ENCODE results near the gene NIPAL1.
"Not testable (repeated sequence)": the region's sequence is repeated elsewhere in the genome, so short reads cannot be mapped to it uniquely, and the experiment has no call there.

Gene NIPAL1

DNA sequence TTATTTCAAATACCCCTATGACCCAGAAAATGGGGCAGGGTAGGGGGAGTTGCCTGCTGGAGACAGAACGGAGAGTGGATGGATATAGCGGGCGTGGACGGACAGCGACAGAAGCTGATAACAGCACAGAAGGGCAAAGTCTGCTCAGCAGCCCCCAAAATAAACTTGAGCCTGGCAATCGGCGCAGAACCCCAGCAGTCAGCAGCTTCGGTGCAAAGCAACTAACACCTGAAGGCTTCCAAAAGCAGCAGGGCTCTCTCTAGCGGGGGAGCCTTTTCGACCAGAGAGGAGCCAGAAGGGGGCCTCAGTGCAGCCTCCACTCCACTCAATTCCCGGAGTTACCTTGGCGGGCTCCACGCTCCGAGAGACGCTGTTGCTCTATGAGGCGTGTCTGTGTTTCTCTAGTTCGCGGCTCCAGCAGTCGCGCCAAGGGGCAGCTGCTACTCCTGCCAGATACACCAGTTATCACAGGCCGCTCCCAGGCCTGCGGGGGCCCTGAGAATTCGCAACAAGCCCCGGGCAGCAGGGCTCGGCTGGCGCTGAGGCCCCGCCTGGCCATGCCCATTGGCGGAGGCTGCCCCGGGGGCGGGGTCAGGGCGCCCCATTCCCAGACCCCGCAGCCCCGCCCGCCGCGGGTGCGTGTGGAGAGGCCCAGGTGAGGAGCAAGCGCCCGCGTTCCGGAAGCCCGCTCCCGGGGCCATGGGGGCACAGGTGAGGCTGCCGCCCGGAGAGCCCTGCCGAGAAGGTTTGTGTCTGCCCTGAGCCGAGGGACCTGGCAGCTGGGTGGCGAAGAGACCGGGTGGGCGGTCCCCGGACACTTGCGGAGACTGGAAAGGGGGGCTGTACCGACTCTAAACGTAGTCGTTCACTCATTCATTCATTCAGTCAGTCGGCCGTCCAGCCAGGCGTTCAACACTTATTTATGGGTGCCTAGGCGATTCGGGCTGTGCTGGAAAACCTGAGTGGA is at the start of gene NIPAL1, which contains the start of gene CNGA1:
TSS of gene NIPAL1 (plus strand) at position 632 of the 967 bp plus-strand sequence. CDS start at position 700, 68 bp downstream.
TSS of gene CNGA1 (minus strand) at position 541 of the 967 bp plus-strand sequence. CDS start 63,992 bp downstream, outside the sequence.
- H3K9me3 Mint-ChIP-seq = no peaks in the 10 kb centered on the region
- peak within 1 kb of the TSS; percentile 93 for H3K4me3 Mint-ChIP-seq
- no peaks in the 10 kb centered on the region for H3K27me3 Mint-ChIP-seq
- peaks cover 24% of the 10 kb centered on the region for H3K4me1 Mint-ChIP-seq
- peaks cover 3% of the 10 kb centered on the region for H3K36me3 Mint-ChIP-seq
- peak within 1 kb of the TSS; percentile 63 for H3K27ac Mint-ChIP-seq

- Mint-ChIP-seq H3K36me3 (no peaks in the 10 kb centered on the region), H3K27ac (no peak overlapping the region), H3K9me3 (no peaks in the 10 kb centered on the region), H3K27me3 (no peaks in the 10 kb centered on the region), H3K4me3 (no peak overlapping the region), H3K4me1 (no peaks in the 10 kb centered on the region)
Measured at GRCh38 chr4:47968847-47969246, 47.7 kb upstream of the NIPAL1 start.

- H3K4me3 Mint-ChIP-seq = no peak overlapping the region
- no peaks in the 10 kb centered on the region for H3K4me1 Mint-ChIP-seq
- H3K27me3 Mint-ChIP-seq = peaks cover 2% of the 10 kb centered on the region
- H3K27ac Mint-ChIP-seq = no peak overlapping the region
- no peaks in the 10 kb centered on the region for H3K36me3 Mint-ChIP-seq
- H3K9me3 Mint-ChIP-seq = no peaks in the 10 kb centered on the region
Measured at GRCh38 chr4:47972181-47972580, 44.4 kb upstream of the NIPAL1 start.

DNA sequence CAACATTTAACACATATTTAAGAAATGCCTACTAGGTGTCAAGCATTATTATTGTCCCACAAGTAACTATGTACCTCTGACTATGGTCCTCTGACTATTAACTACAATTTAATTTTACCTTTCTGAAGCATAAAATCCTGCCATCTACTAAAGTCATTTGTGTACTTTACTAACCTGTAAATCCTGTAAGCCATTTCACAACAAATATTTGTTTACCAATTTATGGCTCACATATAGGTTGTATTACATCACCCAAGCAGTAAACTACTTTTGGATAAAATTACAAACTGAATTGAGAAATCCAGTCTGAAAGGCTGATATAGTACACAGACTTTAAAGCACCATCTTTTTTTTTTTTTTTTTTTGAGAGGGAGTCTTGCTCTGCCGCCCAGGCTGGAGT is 43.9 kb upstream of the NIPAL1 start:
- Mint-ChIP-seq H3K9me3 (no peaks in the 10 kb centered on the region), H3K36me3 (no peaks in the 10 kb centered on the region), H3K27ac (no peak overlapping the region), H3K4me3 (no peak overlapping the region), H3K4me1 (no peaks in the 10 kb centered on the region), H3K27me3 (peaks cover 2% of the 10 kb centered on the region)

DNA sequence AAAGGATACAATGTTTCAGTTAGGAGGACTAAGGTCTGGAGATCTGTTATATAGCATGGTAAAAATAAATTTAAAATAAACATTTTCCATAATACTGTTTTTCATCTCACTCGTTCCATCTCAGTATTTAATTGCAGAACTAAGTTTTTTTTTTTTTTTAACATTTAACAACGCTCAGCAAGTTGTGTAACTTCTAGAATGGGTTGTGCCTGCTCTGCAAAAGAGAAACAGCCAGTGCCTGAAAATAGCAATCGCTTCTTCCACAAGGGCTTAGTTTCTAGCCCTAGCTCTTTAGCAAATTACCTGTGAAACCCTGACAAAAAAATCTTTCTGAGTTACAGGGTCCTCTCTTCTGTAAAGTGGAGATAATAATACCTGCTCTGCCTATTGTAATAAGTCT is 42.0 kb upstream of the NIPAL1 start:
- Mint-ChIP-seq H3K4me3 (no peak overlapping the region), H3K27ac (no peak overlapping the region), H3K9me3 (no peaks in the 10 kb centered on the region), H3K4me1 (no peaks in the 10 kb centered on the region), H3K27me3 (peaks cover 2% of the 10 kb centered on the region), H3K36me3 (no peaks in the 10 kb centered on the region)

DNA sequence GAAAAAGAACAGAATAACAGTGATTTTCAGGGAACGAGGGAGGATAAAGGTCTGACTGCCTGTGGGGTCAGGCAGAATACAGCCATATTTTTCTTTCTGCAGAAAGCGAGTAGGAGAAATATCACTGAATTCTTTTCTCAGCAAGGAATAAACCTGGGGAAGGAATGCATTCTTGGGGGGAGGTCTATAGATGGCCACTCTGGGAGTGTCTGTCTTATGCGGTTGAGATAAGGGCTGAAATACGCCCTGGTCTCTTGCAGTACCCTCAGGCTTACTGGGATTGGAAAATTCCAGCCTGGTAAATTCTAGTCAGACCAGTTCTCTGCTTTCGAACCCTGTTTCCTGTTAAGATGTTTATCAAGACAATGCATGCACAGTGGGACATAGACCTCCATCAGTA is 26.4 kb upstream of the NIPAL1 start:
- peaks cover 20% of the 10 kb centered on the region for H3K4me1 Mint-ChIP-seq
- H3K27ac Mint-ChIP-seq = no peak overlapping the region
- H3K27me3 Mint-ChIP-seq = peaks cover 8% of the 10 kb centered on the region
- H3K9me3 Mint-ChIP-seq = peaks cover 21% of the 10 kb centered on the region
- no peak overlapping the region for H3K4me3 Mint-ChIP-seq
- peaks cover 6% of the 10 kb centered on the region for H3K36me3 Mint-ChIP-seq

DNA sequence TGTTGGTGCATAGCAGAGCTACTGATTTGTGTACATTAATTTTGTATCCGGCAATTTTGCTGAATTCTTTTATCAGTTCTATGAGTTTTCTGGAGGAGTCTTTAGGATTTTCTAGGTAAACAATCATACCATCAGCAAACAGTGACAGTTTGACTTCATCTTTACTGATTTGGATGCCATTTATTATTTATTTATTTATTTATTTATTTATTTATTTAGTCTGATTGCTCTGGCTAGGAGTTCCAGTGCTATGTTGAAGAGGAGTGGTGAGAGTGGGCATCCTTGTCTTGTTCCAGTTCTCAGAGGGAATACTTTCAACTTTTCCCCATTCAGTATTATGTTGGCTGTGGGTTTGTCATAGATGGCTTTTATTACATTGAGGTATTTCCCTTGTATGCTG is 24.1 kb upstream of the NIPAL1 start:
- H3K36me3 Mint-ChIP-seq, H3K27ac Mint-ChIP-seq, H3K27me3 Mint-ChIP-seq, H3K4me3 Mint-ChIP-seq: not testable (repeated sequence)
- H3K9me3 Mint-ChIP-seq = peaks cover 21% of the 10 kb centered on the region
- peaks cover 20% of the 10 kb centered on the region for H3K4me1 Mint-ChIP-seq

DNA sequence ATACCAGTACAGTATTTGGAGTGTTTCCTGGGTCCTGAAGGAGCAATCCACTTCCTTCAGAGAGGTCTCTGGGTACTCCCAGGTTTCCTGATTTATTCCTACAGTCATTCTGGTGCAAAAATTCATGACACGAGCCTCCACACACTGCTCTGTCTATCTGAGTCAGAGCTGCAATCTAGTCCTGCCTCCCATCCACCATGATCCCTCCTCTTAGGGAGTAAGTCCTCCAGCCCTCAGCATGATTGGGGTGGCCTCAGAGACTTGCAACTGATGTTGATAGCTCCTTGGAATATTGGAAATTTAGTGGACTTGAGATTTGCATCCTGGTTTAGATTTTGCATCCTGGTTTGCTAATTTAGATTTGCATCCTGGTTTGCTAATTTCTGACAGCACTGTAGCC is 20.6 kb upstream of the NIPAL1 start:
- Mint-ChIP-seq H3K27me3 (peaks cover 3% of the 10 kb centered on the region), H3K9me3 (peaks cover 20% of the 10 kb centered on the region), H3K4me3 (no peak overlapping the region), H3K36me3 (peaks cover 8% of the 10 kb centered on the region), H3K4me1 (peaks cover 20% of the 10 kb centered on the region), H3K27ac (no peak overlapping the region)

GRCh38 chr4:48002267-48002666 is 14.3 kb upstream of the NIPAL1 start:
- Mint-ChIP-seq H3K27ac (no peak overlapping the region), H3K27me3 (peaks cover 3% of the 10 kb centered on the region), H3K36me3 (peaks cover 8% of the 10 kb centered on the region), H3K9me3 (peaks cover 5% of the 10 kb centered on the region), H3K4me3 (no peak overlapping the region), H3K4me1 (peaks cover 4% of the 10 kb centered on the region)

GRCh38 chr4:48003568-48003967 is 13.0 kb upstream of the NIPAL1 start:
- H3K9me3 Mint-ChIP-seq, H3K36me3 Mint-ChIP-seq, H3K4me1 Mint-ChIP-seq, H3K27me3 Mint-ChIP-seq, H3K4me3 Mint-ChIP-seq, H3K27ac Mint-ChIP-seq: not testable (repeated sequence)

DNA sequence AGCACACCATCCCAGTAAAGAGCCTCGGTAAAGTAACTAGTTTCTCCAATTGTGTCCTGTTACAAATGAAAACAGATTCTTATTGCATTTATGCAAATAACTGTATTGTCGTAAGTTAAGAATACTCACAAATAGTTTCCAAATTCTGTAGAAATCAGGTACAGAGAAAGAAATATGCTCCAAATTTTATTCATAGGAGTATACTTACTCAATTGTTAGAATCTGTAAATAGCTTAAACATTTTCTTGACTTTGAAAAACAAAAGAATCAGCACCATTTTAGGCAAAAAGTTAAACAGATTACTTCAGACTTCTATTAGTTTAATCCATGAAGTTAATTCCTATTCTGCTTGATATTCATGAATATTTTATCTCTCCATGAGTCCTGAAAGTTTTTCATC is 10.8 kb upstream of the NIPAL1 start:
- peaks cover 4% of the 10 kb centered on the region for H3K4me1 Mint-ChIP-seq

GRCh38 chr4:48008021-48008596 is 8.5 kb upstream of the NIPAL1 start:
- Mint-ChIP-seq H3K9me3 (no peaks in the 10 kb centered on the region), H3K27ac (no peak overlapping the region), H3K4me1 (peaks cover 4% of the 10 kb centered on the region), H3K36me3 (peaks cover 4% of the 10 kb centered on the region), H3K27me3 (peaks cover 2% of the 10 kb centered on the region), H3K4me3 (no peak overlapping the region)

More for the DNA sequence above, 10.8 kb upstream of the NIPAL1 start:
- H3K4me3 Mint-ChIP-seq = no peak overlapping the region
- H3K27me3 Mint-ChIP-seq = peaks cover 2% of the 10 kb centered on the region
- peaks cover 2% of the 10 kb centered on the region for H3K36me3 Mint-ChIP-seq
- H3K9me3 Mint-ChIP-seq = no peaks in the 10 kb centered on the region
- H3K27ac Mint-ChIP-seq = no peak overlapping the region

DNA sequence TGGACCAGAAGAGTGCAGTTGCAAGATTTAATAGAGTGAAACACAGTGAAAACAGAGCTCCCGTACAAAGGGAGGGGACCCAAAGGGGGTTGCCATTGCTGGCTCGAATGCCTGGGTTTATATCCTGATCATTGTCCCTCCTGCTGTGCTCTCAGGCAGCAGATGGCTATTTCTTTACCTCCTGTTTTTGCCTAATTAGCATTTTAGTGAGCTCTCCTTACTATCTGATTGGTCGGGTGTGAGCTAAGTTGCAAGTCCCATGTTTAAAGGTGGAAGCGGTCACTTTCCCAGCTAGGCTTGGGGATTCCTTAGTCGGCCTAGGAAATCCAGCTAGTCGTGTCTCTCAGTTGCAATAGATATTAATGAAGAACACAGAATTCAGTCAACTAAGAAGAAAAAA is 5.7 kb upstream of the NIPAL1 start:
- H3K36me3 Mint-ChIP-seq, H3K4me3 Mint-ChIP-seq, H3K27me3 Mint-ChIP-seq, H3K4me1 Mint-ChIP-seq, H3K27ac Mint-ChIP-seq, H3K9me3 Mint-ChIP-seq: not testable (repeated sequence)

DNA sequence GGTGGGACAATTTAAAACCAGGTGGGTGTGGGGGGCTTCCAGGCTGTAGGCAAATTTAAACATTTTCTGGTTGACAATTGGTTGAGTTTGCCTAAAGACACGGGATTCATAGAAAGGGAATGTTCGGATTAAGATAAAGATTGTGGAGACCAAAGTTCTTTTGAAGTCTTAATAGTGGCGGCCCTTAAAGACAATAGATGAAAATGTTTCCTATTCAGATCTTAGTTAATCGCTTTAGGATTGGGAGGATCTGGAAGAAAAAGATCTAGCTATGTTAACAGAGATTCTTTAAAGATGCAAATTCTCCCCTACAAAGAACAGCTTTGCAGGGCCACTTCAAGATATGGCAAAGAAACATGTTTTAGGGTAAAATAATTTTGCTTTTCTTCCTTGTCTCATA is 4.8 kb upstream of the NIPAL1 start:
- H3K9me3 Mint-ChIP-seq = no peaks in the 10 kb centered on the region
- peaks cover 4% of the 10 kb centered on the region for H3K4me1 Mint-ChIP-seq
- H3K27me3 Mint-ChIP-seq = peaks cover 2% of the 10 kb centered on the region
- no peak overlapping the region for H3K27ac Mint-ChIP-seq
- H3K4me3 Mint-ChIP-seq = no peak overlapping the region
- peaks cover 2% of the 10 kb centered on the region for H3K36me3 Mint-ChIP-seq

GRCh38 chr4:48012824-48013223 is 3.7 kb upstream of the NIPAL1 start:
- Mint-ChIP-seq H3K36me3 (peaks cover 2% of the 10 kb centered on the region), H3K9me3 (no peaks in the 10 kb centered on the region), H3K27ac (no peak overlapping the region), H3K4me1 (peaks cover 8% of the 10 kb centered on the region), H3K4me3 (no peak overlapping the region), H3K27me3 (peaks cover 2% of the 10 kb centered on the region)

GRCh38 chr4:48015216-48015615 is 1.4 kb upstream of the NIPAL1 start:
- no peaks in the 10 kb centered on the region for H3K9me3 Mint-ChIP-seq
- H3K27ac Mint-ChIP-seq = no peak overlapping the region
- H3K4me3 Mint-ChIP-seq = no peak overlapping the region
- peaks cover 2% of the 10 kb centered on the region for H3K27me3 Mint-ChIP-seq
- H3K36me3 Mint-ChIP-seq = peaks cover 2% of the 10 kb centered on the region
- peaks cover 17% of the 10 kb centered on the region for H3K4me1 Mint-ChIP-seq
